Duodenal mucosa (tissue), 2 donors: Measurements from ENCODE around the gene CFAP141.
"Not testable (repeated sequence)": the region's sequence is repeated elsewhere in the genome, so short reads cannot be mapped to it uniquely, and the experiment has no call there.

Experiments
- H3K27ac ChIP-seq: one replicate; pipeline ENCODE4 v1.7.0; 2013; ENCODE audit warnings: low read depth, low read length
- H3K27me3 ChIP-seq, 2 donors: one replicate each; pipeline ENCODE4 v1.7.0; 2013; ENCODE audit warnings: low read length in 2 of 2, control low read depth in 1 of 2; ENCODE audit not compliant: insufficient read depth in 2 of 2, control insufficient read depth in 1 of 2
- H3K36me3 ChIP-seq, 2 donors: one replicate each; pipeline ENCODE4 v1.7.0; 2013; ENCODE audit warnings: low read length in 2 of 2, control low read depth in 1 of 2; ENCODE audit not compliant: insufficient read depth in 2 of 2, control insufficient read depth in 1 of 2
- H3K4me1 ChIP-seq, 2 donors: one replicate each; pipeline ENCODE4 v1.7.0; 2013; ENCODE audit warnings: low read length in 2 of 2, control low read depth in 1 of 2; ENCODE audit not compliant: insufficient read depth in 2 of 2, control insufficient read depth in 1 of 2
- H3K4me3 ChIP-seq, 2 donors: one replicate each; pipeline ENCODE4 v1.7.0; 2013; ENCODE audit warnings: low read length in 2 of 2, low read depth in 1 of 2
- H3K9ac ChIP-seq, 2 donors: one replicate each; pipeline ENCODE4 v1.7.0; 2013; ENCODE audit warnings: low read length in 2 of 2, low read depth in 1 of 2
- H3K9me3 ChIP-seq, 2 donors: one replicate each; pipeline ENCODE4 v1.7.0; 2013; ENCODE audit warnings: low read length in 2 of 2, control low read depth in 1 of 2; ENCODE audit not compliant: control insufficient read depth in 1 of 2

The CFAP141 gene

DNA sequence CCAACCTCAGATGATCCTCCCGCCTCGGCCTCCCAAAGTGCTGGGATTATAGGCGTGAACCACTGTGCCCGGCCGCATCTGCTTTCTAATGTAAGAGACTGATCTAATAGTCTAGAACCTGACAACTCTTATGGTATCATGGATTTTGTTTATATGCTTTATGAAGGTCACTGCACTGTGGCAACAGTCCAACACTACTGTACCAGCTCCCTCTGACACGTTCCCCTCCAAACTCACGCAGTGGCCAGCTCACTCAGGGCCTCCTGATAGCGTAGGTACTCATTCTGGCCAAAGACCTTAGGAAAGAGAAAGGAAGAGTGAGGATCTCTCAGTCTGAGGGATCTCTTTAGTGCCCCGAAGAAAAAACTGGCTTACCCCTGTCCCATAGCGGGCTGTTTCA is 6.0 kb upstream of the CFAP141 start:
- peaks cover 27 to 59% of the 10 kb centered on the region in 2 donors for H3K36me3 ChIP-seq
- H3K4me1 ChIP-seq, result no peaks in the 10 kb centered on the region
- H3K27me3 ChIP-seq, result no peaks in the 10 kb centered on the region
- H3K27ac ChIP-seq, result no peak overlapping the region
- no peaks in the 10 kb centered on the region for H3K9me3 ChIP-seq
- H3K9ac ChIP-seq, result no peak overlapping the region
- no peak overlapping the region for H3K4me3 ChIP-seq

GRCh38 chr1:154208677-154209388 is 2.7 kb upstream of the CFAP141 start:
- Histone ChIP-seq H3K9ac (no peak overlapping the region), H3K4me3 (no peak overlapping the region), H3K36me3 (peaks cover 31 to 72% of the 10 kb centered on the region in 2 donors), H3K27me3 (no peaks in the 10 kb centered on the region), H3K27ac (no peak overlapping the region), H3K4me1 (no peaks in the 10 kb centered on the region), H3K9me3 (no peaks in the 10 kb centered on the region)

DNA sequence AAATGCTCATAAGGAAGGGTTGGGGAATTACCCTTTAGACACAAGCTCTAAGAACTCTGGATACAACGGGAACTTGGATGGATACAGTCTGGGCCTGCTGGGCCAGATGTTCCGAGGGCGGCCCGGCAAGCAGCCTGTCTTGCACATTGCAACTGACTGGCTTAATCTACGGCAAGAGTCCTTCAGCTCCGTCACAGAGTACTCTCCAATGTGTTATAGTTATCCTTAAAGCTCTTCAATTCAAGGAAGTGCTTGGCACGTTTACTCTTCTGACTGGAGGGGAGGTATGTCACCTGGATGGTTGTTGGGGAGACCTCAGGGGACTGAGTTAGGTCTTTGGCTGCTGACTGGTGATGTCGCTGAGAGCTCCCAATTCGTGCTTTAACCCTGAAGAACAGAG is 1.1 kb upstream of the CFAP141 start:
- Histone ChIP-seq H3K9me3 (no peaks in the 10 kb centered on the region), H3K4me3 (no peak overlapping the region), H3K4me1 (no peaks in the 10 kb centered on the region), H3K27me3 (no peaks in the 10 kb centered on the region), H3K9ac (no peak overlapping the region), H3K36me3 (peaks cover 16 to 56% of the 10 kb centered on the region in 2 donors), H3K27ac (no peak overlapping the region)

DNA sequence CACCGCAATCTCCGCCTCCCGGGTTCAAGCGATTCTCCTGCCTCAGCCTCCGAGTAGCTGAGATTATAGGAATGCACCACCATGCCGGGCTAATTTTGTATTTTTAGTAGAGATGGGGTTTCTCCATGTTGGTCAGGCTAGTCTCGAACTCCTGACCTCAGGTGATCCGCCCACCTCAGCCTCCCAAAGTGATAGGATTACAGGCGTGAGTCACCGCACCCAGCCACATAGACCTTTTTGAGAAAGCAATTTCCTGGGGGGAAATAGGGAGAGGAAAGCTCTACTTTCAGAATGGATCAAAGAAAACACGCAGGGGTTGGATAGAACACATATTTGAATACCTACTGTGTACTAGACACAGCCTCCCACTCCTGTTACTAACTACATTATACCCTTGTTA is 355 bp downstream of the CFAP141 start:
- peaks cover 9 to 45% of the 10 kb centered on the region in 2 donors for H3K36me3 ChIP-seq
- not testable (repeated sequence) for H3K4me3 ChIP-seq, H3K4me1 ChIP-seq, H3K9ac ChIP-seq, H3K27ac ChIP-seq, H3K27me3 ChIP-seq, H3K9me3 ChIP-seq

DNA sequence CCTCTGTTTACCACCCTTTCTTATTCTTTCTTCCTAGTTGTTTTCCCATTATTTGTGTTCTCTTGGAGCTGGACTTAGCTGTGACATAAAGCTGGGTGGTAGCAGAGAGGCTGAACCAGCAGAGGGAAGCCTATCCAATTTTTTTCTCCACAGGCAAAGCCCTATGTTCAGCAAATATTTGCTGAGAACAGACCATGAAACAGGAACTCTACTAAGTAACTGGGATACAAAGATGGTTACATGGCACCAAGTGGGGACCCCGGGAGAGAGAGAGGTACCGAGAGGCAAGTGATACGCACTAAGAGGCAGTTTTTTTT is 6.6 kb downstream of the CFAP141 start:
- Histone ChIP-seq H3K9ac (no peak overlapping the region), H3K27me3 (peaks cover 0 to 3% of the 10 kb centered on the region in 2 donors), H3K4me3 (no peak overlapping the region), H3K4me1 (no peaks in the 10 kb centered on the region), H3K27ac (no peak overlapping the region), H3K36me3 (no peaks in the 10 kb centered on the region), H3K9me3 (no peaks in the 10 kb centered on the region)

DNA sequence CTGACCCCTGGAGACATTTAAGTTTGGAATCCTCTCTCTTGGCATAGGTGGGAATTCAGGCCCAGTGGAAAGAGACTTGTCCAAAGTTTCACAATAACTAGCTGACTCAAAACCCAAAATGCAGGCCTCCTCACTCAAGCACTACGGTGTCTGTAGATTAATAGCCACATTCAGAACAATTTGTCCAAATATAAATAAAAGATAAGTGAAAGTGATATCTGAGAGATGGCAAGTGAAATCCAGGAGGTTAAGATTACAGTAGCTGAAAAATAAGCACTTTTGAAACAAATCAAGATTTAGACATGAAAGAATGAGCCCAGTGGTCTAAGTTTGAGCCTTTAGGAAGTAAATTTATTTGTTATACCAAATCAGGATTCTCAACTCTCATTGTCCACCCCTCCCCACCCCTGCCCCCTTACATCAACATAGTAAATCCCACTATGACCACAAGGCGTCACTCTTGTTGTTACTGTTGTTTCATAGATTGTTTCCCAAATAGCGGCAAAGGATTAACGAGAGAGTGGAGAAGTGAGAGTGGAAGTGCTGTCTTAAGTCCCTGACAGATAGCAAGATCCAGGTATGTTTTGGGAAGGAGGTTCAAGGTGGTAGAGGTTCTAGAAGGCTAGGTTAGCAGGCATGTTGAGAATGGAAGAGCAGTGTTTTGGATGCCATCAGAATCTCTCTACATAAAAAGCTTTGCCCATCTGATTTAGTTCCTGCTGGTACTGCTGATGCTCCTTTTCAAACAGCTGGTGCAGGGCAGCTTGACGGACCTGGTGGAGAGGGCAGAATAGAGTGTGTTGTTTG is 7.2 kb downstream of the CFAP141 start:
- no peak overlapping the region for H3K4me3 ChIP-seq
- H3K9me3 ChIP-seq, result no peaks in the 10 kb centered on the region
- no peaks in the 10 kb centered on the region for H3K4me1 ChIP-seq
- H3K27me3 ChIP-seq, result peaks cover 0 to 3% of the 10 kb centered on the region in 2 donors
- no peak overlapping the region for H3K27ac ChIP-seq
- no peaks in the 10 kb centered on the region for H3K36me3 ChIP-seq
- H3K9ac ChIP-seq, result no peak overlapping the region

DNA sequence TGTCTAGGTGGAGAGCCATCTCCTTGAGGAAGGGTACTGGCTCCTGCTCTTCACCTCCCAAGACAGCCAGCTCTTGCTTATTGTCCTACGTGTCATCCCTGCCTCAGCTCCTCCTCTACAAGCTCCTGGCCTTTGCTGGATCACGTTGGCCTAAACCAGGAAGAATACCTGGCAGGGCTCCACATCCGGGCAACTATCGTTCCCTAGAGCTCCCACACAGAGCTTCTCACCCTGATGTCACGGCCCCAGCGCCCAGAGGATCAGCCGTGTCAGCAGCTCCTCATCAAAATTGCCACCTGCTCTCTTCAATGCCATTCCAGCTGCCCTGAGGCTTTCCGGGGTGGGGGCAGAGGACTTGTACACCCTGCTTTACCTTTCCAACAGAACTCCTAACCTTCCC is 12.3 kb downstream of the CFAP141 start:
- Histone ChIP-seq H3K27ac (no peak overlapping the region), H3K9me3 (no peaks in the 10 kb centered on the region), H3K4me1 (no peaks in the 10 kb centered on the region), H3K27me3 (peaks cover 16 to 22% of the 10 kb centered on the region in 2 donors), H3K36me3 (no peaks in the 10 kb centered on the region), H3K9ac (no peak overlapping the region), H3K4me3 (no peak overlapping the region)

DNA sequence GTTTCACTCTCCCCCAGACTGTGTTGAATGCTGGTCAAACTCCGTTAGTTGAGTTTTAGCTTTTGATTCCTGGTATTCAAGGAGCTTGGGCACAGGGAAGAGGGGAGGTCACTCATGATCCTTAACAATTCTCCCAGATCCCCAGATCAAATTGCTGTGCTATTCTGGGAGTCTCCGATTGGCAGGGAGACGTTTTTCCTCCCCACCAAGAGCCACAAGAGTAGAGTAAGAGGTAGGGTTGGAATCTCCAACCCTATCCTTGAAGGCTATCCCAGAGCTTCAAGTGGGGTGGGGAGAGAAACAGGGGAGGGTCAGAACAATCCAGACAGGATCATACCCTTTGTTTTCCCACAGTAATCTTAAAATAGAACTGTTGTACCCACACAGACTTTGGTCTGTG is 13.7 kb downstream of the CFAP141 start:
- Histone ChIP-seq H3K4me3 (no peak overlapping the region), H3K27me3 (peaks cover 16 to 22% of the 10 kb centered on the region in 2 donors), H3K27ac (no peak overlapping the region), H3K9me3 (no peaks in the 10 kb centered on the region), H3K4me1 (no peaks in the 10 kb centered on the region), H3K9ac (no peak overlapping the region), H3K36me3 (no peaks in the 10 kb centered on the region)

DNA sequence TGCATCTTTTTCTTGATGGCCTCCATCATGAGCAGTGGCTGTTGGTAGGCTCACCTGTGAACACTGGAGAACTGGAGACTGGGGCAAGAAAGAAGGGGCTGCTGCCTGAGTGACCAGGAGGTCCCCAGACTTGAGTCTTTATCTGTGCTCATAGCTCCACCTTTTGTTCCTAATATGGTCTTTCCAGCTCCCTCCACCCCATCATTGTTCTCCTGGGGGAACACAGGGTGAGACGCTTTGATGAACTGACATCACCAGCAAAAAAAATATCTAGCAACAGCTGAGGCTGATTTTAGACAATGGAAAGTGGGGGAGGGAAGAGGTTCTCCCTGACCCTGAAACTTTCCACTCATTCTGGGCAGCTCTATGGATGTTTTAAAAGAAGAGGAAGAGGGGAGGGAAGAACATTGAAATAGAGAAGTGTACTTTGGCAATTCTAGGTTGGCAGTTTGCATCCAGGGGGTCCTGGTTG is 14.1 kb downstream of the CFAP141 start, which contains the start of gene TPM3:
Gene TPM3, minus strand, starts transcription at position 111 of the 472 bp plus-strand sequence. Its CDS starts 82 bp downstream, at position 29.
- no peaks in the 10 kb centered on the region for H3K9me3 ChIP-seq
- H3K4me3 ChIP-seq, result no peak within 1 kb of the TSS
- H3K4me1 ChIP-seq, result peaks cover 0 to under 1% of the 10 kb centered on the region in 2 donors
- H3K27me3 ChIP-seq, result peaks cover 16 to 22% of the 10 kb centered on the region in 2 donors
- H3K36me3 ChIP-seq, result no peaks in the 10 kb centered on the region
- H3K27ac ChIP-seq, result no peak within 1 kb of the TSS
- no peak within 1 kb of the TSS for H3K9ac ChIP-seq

GRCh38 chr1:154190550-154190949 is 15.6 kb downstream of the CFAP141 start:
- Histone ChIP-seq H3K9ac (no peak overlapping the region), H3K27ac (no peak overlapping the region), H3K27me3 (peaks cover 16 to 22% of the 10 kb centered on the region in 2 donors), H3K9me3 (no peaks in the 10 kb centered on the region), H3K4me3 (no peak overlapping the region), H3K36me3 (no peaks in the 10 kb centered on the region), H3K4me1 (peaks cover 7 to 11% of the 10 kb centered on the region in 2 donors)
